ENCODE results near the gene SOX6. TPM values are rescaled to one million over a fixed set of nuclear protein-coding genes. Genes with fewer than 3 reads are reported as not detected.

SOX6 gene
- total and polyA plus RNA-seq, 2 of the 13 experiments (the other 11 are each of a cell fraction or from before 2014, with no cell fraction given) = 2.6 to 11.2 TPM

DNA sequence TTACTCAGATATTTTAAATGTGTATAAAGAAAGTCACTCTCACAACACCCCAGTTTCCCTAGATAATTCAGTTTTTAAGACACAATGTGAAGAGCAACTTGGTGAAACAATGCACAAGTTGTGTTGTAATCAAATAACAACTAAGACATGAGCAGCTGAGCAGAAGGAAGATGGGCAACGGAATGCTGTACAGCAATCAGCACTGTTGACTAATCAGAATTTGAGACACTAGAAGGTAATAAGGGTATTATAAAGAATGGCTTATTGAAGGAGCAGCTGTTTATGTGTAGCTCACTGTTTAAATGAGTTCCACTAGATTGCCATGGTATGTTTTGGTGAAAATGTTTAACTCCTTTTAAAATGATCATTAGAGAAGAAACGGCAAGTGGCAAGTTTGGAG is 60.1 kb downstream of the SOX6 start (continued):
- TF ChIP-seq, protein P1, sequence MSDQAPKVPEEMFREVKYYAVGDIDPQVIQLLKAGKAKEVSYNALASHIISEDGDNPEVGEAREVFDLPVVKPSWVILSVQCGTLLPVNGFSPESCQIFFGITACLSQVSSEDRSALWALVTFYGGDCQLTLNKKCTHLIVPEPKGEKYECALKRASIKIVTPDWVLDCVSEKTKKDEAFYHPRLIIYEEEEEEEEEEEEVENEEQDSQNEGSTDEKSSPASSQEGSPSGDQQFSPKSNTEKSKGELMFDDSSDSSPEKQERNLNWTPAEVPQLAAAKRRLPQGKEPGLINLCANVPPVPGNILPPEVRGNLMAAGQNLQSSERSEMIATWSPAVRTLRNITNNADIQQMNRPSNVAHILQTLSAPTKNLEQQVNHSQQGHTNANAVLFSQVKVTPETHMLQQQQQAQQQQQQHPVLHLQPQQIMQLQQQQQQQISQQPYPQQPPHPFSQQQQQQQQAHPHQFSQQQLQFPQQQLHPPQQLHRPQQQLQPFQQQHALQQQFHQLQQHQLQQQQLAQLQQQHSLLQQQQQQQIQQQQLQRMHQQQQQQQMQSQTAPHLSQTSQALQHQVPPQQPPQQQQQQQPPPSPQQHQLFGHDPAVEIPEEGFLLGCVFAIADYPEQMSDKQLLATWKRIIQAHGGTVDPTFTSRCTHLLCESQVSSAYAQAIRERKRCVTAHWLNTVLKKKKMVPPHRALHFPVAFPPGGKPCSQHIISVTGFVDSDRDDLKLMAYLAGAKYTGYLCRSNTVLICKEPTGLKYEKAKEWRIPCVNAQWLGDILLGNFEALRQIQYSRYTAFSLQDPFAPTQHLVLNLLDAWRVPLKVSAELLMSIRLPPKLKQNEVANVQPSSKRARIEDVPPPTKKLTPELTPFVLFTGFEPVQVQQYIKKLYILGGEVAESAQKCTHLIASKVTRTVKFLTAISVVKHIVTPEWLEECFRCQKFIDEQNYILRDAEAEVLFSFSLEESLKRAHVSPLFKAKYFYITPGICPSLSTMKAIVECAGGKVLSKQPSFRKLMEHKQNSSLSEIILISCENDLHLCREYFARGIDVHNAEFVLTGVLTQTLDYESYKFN (CRISPR knock-in tag; conservative IDR thresholded peaks at IDR 0.05) = no peak
- TF ChIP-seq ZSCAN30 (CRISPR knock-in tag; IDR thresholded peaks at IDR 0.05) (no peak), NPAS2 (CRISPR knock-in tag; IDR thresholded peaks at IDR 0.05; ENCODE audit: borderline replicate concordance) (no peak), ZBTB20 (CRISPR knock-in tag; IDR thresholded peaks at IDR 0.05; ENCODE audit: borderline replicate concordance, low read depth) (no peak)
- TF ChIP-seq, protein P2, sequence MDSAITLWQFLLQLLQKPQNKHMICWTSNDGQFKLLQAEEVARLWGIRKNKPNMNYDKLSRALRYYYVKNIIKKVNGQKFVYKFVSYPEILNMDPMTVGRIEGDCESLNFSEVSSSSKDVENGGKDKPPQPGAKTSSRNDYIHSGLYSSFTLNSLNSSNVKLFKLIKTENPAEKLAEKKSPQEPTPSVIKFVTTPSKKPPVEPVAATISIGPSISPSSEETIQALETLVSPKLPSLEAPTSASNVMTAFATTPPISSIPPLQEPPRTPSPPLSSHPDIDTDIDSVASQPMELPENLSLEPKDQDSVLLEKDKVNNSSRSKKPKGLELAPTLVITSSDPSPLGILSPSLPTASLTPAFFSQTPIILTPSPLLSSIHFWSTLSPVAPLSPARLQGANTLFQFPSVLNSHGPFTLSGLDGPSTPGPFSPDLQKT (CRISPR knock-in tag; IDR thresholded peaks at IDR 0.05; ENCODE audit: borderline replicate concordance) = no peak
- TF ChIP-seq, protein P3, sequence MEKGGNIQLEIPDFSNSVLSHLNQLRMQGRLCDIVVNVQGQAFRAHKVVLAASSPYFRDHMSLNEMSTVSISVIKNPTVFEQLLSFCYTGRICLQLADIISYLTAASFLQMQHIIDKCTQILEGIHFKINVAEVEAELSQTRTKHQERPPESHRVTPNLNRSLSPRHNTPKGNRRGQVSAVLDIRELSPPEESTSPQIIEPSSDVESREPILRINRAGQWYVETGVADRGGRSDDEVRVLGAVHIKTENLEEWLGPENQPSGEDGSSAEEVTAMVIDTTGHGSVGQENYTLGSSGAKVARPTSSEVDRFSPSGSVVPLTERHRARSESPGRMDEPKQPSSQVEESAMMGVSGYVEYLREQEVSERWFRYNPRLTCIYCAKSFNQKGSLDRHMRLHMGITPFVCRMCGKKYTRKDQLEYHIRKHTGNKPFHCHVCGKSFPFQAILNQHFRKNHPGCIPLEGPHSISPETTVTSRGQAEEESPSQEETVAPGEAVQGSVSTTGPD (CRISPR knock-in tag; IDR thresholded peaks at IDR 0.05) = no peak

DNA sequence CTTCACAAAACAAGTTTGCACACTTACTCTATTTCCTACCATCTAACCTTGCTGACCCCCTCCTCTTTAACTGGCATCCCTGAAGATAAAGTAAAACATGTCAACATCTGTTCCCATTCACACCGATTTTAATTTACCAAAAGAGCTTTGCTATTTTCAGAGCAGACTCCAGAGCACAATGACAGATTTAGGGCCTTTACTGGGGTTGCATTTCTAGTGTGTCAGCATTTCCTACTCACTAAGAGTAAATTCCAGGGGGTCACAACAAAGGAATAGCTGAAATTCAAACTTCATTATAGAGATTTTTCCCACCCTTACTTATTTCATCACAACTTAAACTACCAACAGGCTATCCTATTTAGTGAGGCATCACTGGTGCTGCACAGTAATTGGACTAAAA is 60.8 kb downstream of the SOX6 start:
- no peak overlapping the region for H2AFZ ChIP-seq (ENCODE audit: low read length)
- WGBS (ENCODE audit: low lambda C conversion rate) = 13% methylated on average over 1 of the region's 1 CpG
- intact Hi-C loops (cut with micrococcal nuclease; ENCODE audit: unreplicated experiment) (no loop called here), in situ Hi-C loops (cut with HindIII; ENCODE audit: extremely low pct_ligation_motif_present, low pct_unique_long_range_greater_than_20kb) (no loop called here)
- H4K20me1 ChIP-seq (ENCODE audit: insufficient read depth, low read length) = no peaks in the 10 kb centered on the region
- H3K4me1 ChIP-seq (ENCODE audit: insufficient read depth, low read length) = 0 out of 2 replicates have a peak, but pooled peaks cover 7% of the 10 kb centered on the region
- CTCF ChIA-PET (ENCODE audit: low intra/inter-chr PET ratio, low total read pairs) = no interaction called here
- no peak for TF ChIP-seq POLR2AphosphoS2 (IDR thresholded peaks at IDR 0.05; ENCODE audit: low read depth, low read length)
- TF ChIP-seq RORA (CRISPR knock-in tag; IDR thresholded peaks at IDR 0.05) = no peak
- TF ChIP-seq KAT8 (CRISPR knock-in tag; IDR thresholded peaks at IDR 0.05) = no peak
- peak in 1 of 2 experiments; percentile 60; a peak in 2 of 4 replicates for TF ChIP-seq MAFK (conservative IDR thresholded peaks at IDR 0.05 in 1 of 2, IDR thresholded peaks at IDR 0.05 in 1 of 2; ENCODE audit: low read length in 2 of 2)
- peak; percentile 39; the same call in 1 of the 2 replicates for TF ChIP-seq MAFF (IDR thresholded peaks at IDR 0.05; ENCODE audit: low read depth, low read length)
- FAIRE-seq (no peak), ATAC-seq (no peak), DNase-seq (ENCODE audit: low spot score) (no peak)
- no peaks in the 10 kb centered on the region for H3K36me3 ChIP-seq (replicated peaks in 1 of 2; ENCODE audit: control insufficient read depth in 1 of 2, insufficient read depth in 2 of 2, low read length in 2 of 2)
- POLR2A ChIA-PET = no interaction called here
- H3K79me2 ChIP-seq (ENCODE audit: insufficient read depth, low read length) = no peaks in the 10 kb centered on the region
- H3K4me2 ChIP-seq (ENCODE audit: low read depth, low read length) = no peak overlapping the region
- H3K27me3 ChIP-seq (ENCODE audit: control insufficient read depth in 1 of 2, insufficient read depth in 2 of 2, low read length in 2 of 2) = no peaks in the 10 kb centered on the region
- no peaks in the 10 kb centered on the region for H3K9me3 ChIP-seq (ENCODE audit: low read length)
- H3K9ac ChIP-seq (ENCODE audit: insufficient read depth, low read depth, low read length) = no peak overlapping the region
- no peak overlapping the region for H3K27ac ChIP-seq (ENCODE audit: extremely low read length, insufficient read depth, low read length)
- no peak overlapping the region for H3K4me3 ChIP-seq (replicated peaks in 1 of 3; ENCODE audit: insufficient read depth in 1 of 3, low read depth in 2 of 3, low read length in 3 of 3)
- BruUV-seq (replicated peaks) = no TSS peak
